ENCODE data around the gene LRRC74A. TPM values are rescaled to one million over a fixed set of nuclear protein-coding genes. Genes with fewer than 3 reads are reported as not detected.
"Not testable (repeated sequence)": the region's sequence is repeated elsewhere in the genome, so short reads cannot be mapped to it uniquely, and the experiment has no call there.

Gene LRRC74A
- total RNA-seq, 2 donors from 2014 or later: not detected

DNA sequence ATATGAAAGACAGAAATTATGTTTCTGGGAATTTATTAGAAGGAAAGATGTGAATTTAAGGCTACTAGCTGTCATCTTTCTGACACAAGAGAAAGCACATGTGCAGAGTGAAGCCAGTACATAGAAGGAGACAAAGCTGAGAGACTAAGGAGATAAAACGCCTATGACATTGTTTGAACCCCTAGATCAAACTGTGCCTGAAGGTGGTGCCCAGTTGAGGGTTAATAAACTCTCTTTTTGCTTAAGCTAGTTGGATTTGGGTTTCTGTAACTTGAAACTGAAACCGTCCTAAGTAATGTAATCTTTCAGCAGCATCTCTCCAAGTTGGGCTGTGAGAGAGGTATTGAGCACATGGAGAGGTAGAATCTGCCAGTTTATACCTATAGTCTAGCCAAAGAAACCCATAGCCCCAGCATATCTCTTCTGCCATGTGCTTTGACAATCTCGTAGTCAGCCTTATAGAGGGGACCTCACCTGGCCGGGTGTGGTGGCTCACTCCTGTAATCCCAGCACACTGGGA is 84.2 kb downstream of the LRRC74A start:
- DNase-seq (no peak), ATAC-seq (no peak)
- intact Hi-C loops (cut with DNase I): loop anchor here in 1 of 2 donors (10.0 kb wide), 1 partner anchor 114 kb away; the partner anchor contains the start of gene IRF2BPL

DNA sequence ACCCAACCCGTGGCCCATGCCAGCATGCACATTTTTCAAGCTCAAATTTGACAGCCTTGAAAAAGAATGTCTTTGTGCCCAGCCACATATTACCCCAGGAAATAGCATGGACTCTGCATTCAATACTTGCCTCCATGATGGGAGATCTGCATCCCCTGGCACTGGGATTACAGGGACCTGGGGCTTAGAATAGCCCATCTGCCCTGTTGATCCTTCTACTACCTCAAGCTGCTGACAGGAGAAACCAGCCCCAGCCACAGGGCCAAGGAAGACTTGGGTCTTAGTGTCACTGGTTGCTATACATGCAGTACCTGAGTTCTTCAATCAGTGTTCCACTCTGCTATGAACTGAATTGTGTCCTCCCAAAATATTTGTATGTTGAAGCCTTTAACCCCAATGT is 85.3 kb downstream of the LRRC74A start:
- intact Hi-C loops (cut with DNase I): loop anchor here in 1 of 2 donors (10.0 kb wide), 1 partner anchor 113 kb away; the partner anchor contains the start of gene IRF2BPL
- DNase-seq: no peak
- ATAC-seq: no peak

DNA sequence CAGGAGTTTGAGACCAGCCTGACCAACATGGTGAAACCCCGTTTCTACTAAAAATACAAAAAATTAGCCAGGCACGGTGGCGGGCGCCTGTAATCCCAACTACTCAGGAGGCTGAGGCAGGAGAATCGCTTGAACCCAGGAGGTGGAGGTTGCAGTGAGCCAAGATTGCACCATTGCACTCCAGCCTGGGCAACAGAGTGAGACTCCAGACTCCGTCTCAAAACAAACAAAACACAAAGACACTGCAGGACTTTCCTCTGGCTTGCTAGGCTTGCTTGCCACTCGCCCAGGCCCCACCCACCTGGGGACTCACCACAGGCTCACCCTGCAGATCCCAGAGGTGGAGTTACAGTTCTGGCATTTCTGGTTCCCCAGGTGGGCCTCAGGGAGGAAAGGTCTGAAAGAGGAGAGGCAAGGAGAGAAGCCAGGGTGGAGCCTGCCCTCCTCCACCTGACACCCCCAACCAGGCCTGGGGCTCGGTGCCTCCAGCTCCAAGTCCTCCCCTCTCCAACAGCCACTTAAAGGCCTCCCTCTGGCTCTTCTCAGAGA is 88.4 kb downstream of the LRRC74A start:
- intact Hi-C loops (cut with DNase I): loop anchor here (2.0 to 10.0 kb wide), 3 partner anchors 43 to 138 kb away; partner anchors contain the start of gene IRF2BPL (in 1 of the 2)
- not testable (repeated sequence) for ATAC-seq, DNase-seq

DNA sequence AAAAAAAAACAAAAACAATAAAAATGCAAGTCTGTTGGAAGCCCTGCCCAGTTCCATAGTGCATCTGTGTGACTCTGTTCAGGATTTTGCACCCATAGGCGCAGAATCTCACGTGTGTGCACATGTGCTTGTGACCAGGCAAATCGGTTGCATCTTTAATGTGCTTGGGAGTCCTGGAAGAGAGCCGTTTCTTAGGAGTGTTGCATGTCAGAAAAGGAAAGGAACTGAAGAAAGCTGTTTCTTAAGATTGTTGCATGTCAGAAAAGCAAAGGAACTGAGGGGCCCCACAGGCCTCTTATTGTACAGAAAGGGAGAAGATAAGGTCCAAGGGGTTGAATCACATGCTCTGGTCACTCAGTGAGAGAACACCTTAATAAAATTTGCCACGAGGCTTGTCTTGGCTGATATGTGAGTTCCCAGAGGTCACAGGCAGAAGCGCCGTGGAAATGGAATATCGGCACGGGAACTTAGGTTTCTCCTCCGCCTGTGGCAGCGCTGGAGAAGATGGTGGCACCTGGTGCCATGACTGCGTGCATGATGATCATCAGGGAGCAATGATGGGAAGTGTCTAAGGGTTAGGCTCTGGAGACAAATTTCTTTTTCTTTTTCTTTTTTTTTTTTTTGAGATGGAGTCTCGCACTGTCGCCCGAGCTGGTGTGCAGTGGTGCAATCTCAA is 90.0 kb downstream of the LRRC74A start:
- no peak for ATAC-seq
- no peak for DNase-seq
- intact Hi-C loops (cut with DNase I): loop anchor here (2.0 to 10.0 kb wide), 3 partner anchors 33 to 109 kb away; partner anchors contain the start of gene IRF2BPL (in 1 of the 2)

DNA sequence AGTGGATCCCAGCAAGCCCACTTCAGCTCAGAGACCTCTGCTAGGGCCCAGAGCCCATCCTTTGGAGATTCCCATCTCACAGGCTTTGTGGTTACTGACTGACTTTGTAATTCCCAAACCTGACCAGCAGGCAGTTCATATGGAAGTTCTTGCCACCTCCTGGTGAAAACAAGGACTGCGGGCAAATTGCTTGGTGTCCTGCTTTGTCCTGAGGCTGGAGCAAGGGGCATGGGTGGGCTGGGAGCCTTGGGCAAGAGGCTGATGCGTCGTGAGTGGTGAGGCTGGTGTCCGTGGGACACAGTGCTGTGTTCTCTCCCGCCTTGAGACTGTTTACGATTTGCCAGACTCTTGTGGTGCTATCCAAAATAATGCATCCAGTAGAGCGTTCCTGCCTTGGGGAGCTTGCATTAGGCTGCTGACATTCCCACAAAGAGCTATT is 91.0 kb downstream of the LRRC74A start:
- ATAC-seq: no peak
- intact Hi-C loops (cut with DNase I): loop anchor here (2.0 to 10.0 kb wide), 3 partner anchors 34 to 108 kb away; partner anchors contain the start of gene IRF2BPL (in 1 of the 2)
- DNase-seq: peak; percentile 69

DNA sequence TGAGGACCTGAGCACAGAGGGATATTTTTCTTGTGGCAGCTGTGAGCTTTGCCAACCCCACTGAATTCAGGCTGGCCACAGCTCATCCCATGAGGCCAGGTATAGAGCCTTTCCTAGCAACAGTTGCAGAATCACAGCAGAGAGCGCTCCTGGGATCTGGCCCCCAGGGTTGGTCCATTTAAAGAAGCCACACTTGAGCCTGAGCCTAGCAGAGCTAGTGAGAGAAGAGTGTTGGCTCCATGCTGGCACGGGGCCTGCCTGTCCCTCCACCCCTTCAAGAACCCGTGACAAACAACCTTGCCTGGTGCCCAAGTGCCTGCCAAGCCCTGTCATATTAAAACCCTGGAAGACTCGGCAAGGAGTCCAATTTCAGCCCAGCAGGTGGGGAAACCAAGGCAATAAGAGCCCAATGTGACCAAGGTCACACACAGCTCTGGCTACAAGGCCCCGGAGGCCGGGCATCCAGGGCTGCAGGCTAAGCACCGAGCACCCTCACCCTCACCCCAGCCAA is 91.6 kb downstream of the LRRC74A start:
- DNase-seq (peak; percentile 73), ATAC-seq (peak; percentile 26 to 48)
- intact Hi-C loops (cut with DNase I): loop anchor here (2.0 to 10.0 kb wide), 3 partner anchors 35 to 107 kb away; partner anchors contain the start of gene IRF2BPL (in 1 of the 2)

DNA sequence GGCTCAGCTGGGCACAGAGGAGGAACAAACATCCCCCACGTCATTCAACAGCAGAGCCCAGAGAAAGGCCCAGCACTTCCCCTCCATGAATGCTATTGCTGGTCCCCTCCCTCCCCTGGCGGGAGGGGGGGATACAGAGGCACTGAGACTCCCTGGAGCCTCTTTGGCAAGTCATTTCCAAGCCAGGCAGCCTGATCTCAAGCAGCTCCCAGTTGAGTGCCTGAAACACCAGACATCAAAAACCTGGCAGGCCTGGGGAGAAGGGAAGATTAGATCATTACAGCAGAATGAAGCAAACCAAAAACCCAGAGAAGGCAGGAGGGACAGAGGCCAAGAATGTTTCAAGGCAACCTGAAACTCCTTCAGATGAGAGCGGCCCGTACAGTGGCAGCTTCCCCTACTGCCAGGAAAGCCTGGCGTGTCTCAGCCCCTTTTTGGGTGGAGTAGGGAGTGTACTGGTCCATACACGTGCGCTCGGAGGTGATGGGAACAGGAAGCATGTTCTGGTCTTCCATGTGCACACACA is 92.1 kb downstream of the LRRC74A start:
- intact Hi-C loops (cut with DNase I): loop anchor here (5.0 to 10.0 kb wide), 2 partner anchors 39 to 106 kb away; partner anchors contain the start of gene IRF2BPL (in 1 of the 2)
- ATAC-seq (peak; percentile 18 to 37), DNase-seq (peak; percentile 73)

DNA sequence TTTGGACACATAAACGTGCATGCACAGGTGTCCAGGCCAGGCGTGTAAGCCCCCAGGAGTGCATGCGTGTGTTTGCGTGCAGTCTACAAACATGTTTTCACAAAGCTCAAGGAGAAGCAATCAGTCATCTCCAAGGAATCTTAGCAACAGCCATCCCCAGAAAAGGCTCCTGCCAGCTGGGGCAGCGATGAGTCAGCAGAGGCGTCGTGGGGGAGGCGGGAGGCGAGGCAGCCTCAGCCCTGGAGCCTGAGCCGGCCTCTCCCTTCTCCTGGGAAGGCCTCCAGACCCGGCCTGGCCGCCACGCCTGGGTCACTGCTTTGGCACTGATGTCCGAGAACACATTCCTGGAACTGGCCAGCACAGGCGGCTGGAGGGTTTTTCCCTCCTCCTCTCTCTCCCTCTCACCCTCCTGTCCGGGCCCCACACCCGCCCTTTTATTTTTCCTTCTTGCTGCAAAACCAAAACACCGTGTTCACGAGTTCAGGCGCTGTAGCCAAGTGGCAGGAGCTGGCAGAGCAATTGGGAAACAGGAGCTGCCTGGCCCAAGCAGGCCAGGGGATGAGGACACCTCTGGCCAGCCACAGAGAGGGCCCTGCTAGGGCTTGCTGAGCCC is 92.7 kb downstream of the LRRC74A start:
- intact Hi-C loops (cut with DNase I): loop anchor here (1.0 to 10.0 kb wide), 3 partner anchors 38 to 106 kb away; partner anchors contain the start of gene IRF2BPL (in 1 of the 2)
- ATAC-seq (peak; percentile 84 to 92), DNase-seq (peak; percentile 97)

Other genes starting within 250 kb of the LRRC74A start
- 100 to 1,000 TPM in 1 of 2 donors, 10 to 100 TPM in 1; 27.0 to 142 TPM for gene VASH1, start 64.9 kb upstream of the LRRC74A start, total RNA-seq
- 10 to 100 TPM; 14.9 to 21.6 TPM for gene ANGEL1, start 13.5 kb upstream of the LRRC74A start, total RNA-seq
- 10 to 100 TPM; 41.4 to 47.5 TPM for gene IRF2BPL, start 202.3 kb downstream of the LRRC74A start, total RNA-seq